ENCODE data around the gene PIK3CB. TPM values are rescaled to one million over a fixed set of nuclear protein-coding genes. Genes with fewer than 3 reads are reported as not detected.

The PIK3CB gene
- total RNA-seq, 1 experiment from 2014 or later = 16.4 TPM

- Histone ChIP-seq H3K4me3 (ENCODE audit: low read depth, low read length, poor library complexity, severe bottlenecking) (no peak overlapping the region), H3K36me3 (ENCODE audit: insufficient read depth, low read length, poor library complexity, severe bottlenecking) (no peaks in the 10 kb centered on the region), H3K27me3 (replicated peaks; ENCODE audit: insufficient read depth, low read depth, low read length, poor library complexity) (no peaks in the 10 kb centered on the region), H3K4me1 (ENCODE audit: insufficient read depth, low read length, poor library complexity, severe bottlenecking) (no peaks in the 10 kb centered on the region), H3K9me3 (ENCODE audit: low read depth, low read length, poor library complexity, severe bottlenecking) (no peaks in the 10 kb centered on the region), H3K27ac (ENCODE audit: low read depth, low read length, poor library complexity, severe bottlenecking) (no peak overlapping the region)
- BruUV-seq (replicated peaks) = no TSS peak
- POLR2A ChIA-PET (ENCODE audit: low non-redundant PET) = no interaction called here
- intact Hi-C loops (cut with micrococcal nuclease; ENCODE audit: unreplicated experiment) = no loop called here
- no peak for DNase-seq (ENCODE audit: low spot score)
- CTCF ChIA-PET = no interaction called here
- TF ChIP-seq CTCF (conservative IDR thresholded peaks at IDR 0.05; ENCODE audit: low read depth, low read length) = no peak
- no peak for TF ChIP-seq EZH2 (IDR thresholded peaks at IDR 0.05; ENCODE audit: borderline replicate concordance, low read depth, low read length, poor library complexity, severe bottlenecking)
Measured at GRCh38 chr3:138668107-138668506, 166.6 kb downstream of the PIK3CB start.

GRCh38 chr3:138657508-138657907 is 177.2 kb downstream of the PIK3CB start:
- no peaks in the 10 kb centered on the region for H3K4me1 ChIP-seq (ENCODE audit: insufficient read depth, low read length, poor library complexity, severe bottlenecking)

GRCh38 chr3:138653567-138653966 is 181.2 kb downstream of the PIK3CB start:
- no peaks in the 10 kb centered on the region for H3K4me1 ChIP-seq (ENCODE audit: insufficient read depth, low read length, poor library complexity, severe bottlenecking)
- intact Hi-C loops (cut with micrococcal nuclease; ENCODE audit: unreplicated experiment) = no loop called here
- no peak for TF ChIP-seq EZH2 (IDR thresholded peaks at IDR 0.05; ENCODE audit: borderline replicate concordance, low read depth, low read length, poor library complexity, severe bottlenecking)
- no peak for TF ChIP-seq CTCF (conservative IDR thresholded peaks at IDR 0.05; ENCODE audit: low read depth, low read length)
- H3K27ac ChIP-seq (ENCODE audit: low read depth, low read length, poor library complexity, severe bottlenecking) = no peak overlapping the region
- POLR2A ChIA-PET (ENCODE audit: low non-redundant PET) = no interaction called here
- peaks cover 6% of the 10 kb centered on the region for H3K36me3 ChIP-seq (ENCODE audit: insufficient read depth, low read length, poor library complexity, severe bottlenecking)
- CTCF ChIA-PET = no interaction called here
- DNase-seq (ENCODE audit: low spot score) = no peak
- no peaks in the 10 kb centered on the region for H3K27me3 ChIP-seq (replicated peaks; ENCODE audit: insufficient read depth, low read depth, low read length, poor library complexity)
- H3K9me3 ChIP-seq (ENCODE audit: low read depth, low read length, poor library complexity, severe bottlenecking) = peaks cover 7% of the 10 kb centered on the region
- no peak overlapping the region for H3K4me3 ChIP-seq (ENCODE audit: low read depth, low read length, poor library complexity, severe bottlenecking)
- no TSS peak for BruUV-seq (replicated peaks)

More at GRCh38 chr3:138657508-138657907, 177.2 kb downstream of the PIK3CB start:
- no peak for DNase-seq (ENCODE audit: low spot score)
- Histone ChIP-seq H3K4me3 (ENCODE audit: low read depth, low read length, poor library complexity, severe bottlenecking) (no peak overlapping the region), H3K9me3 (ENCODE audit: low read depth, low read length, poor library complexity, severe bottlenecking) (no peaks in the 10 kb centered on the region), H3K36me3 (ENCODE audit: insufficient read depth, low read length, poor library complexity, severe bottlenecking) (no peaks in the 10 kb centered on the region), H3K27me3 (replicated peaks; ENCODE audit: insufficient read depth, low read depth, low read length, poor library complexity) (no peaks in the 10 kb centered on the region), H3K27ac (ENCODE audit: low read depth, low read length, poor library complexity, severe bottlenecking) (no peak overlapping the region)
- no TSS peak for BruUV-seq (replicated peaks)
- POLR2A ChIA-PET (ENCODE audit: low non-redundant PET) = no interaction called here
- TF ChIP-seq CTCF (conservative IDR thresholded peaks at IDR 0.05; ENCODE audit: low read depth, low read length) (no peak), EZH2 (IDR thresholded peaks at IDR 0.05; ENCODE audit: borderline replicate concordance, low read depth, low read length, poor library complexity, severe bottlenecking) (no peak)
- intact Hi-C loops (cut with micrococcal nuclease; ENCODE audit: unreplicated experiment) = no loop called here
- CTCF ChIA-PET = no interaction called here

All from A673 (cell line).